A549 (cell line): ENCODE measurements around the gene VTA1. TPM values are rescaled to one million over a fixed set of nuclear protein-coding genes. Genes with fewer than 3 reads are reported as not detected.

Source experiments
- ATAC-seq, 2 experiments: fragments of 200-7000 bp in 1 of 2; fragments of >200 bp in 1 of 2; cut with Nextera tagmentation in 1 of 2; cut with Tn5 transposase in 1 of 2; 3 replicates each; pipeline versions ENCODE4 v1.8.0 to v1.9.1; 2018 to 2020; ENCODE audit warnings: mild to moderate bottlenecking in 1 of 2, moderate library complexity in 1 of 2
- CTCF ChIA-PET: fragments of 300-600 bp; sonication (Branson Sonifier 250); formaldehyde crosslinking; extraction: SDS; loops from one replicate; lab custom pipeline; 2021; ENCODE audit warnings: antibody characterized with exemption, inconsistent platforms; lab: Yijun Ruan, JAX
- POLR2A ChIA-PET: fragments of 350-600 bp; formaldehyde crosslinking; extraction: SDS; loops from one replicate; lab custom pipeline; 2021; ENCODE audit warnings: antibody characterized with exemption, inconsistent platforms; lab: Yijun Ruan, JAX
- DNase-seq, 2 experiments: peaks; one replicate each; pipeline versions ENCODE4 v3.0.0 to v3.0.0-alpha.2; 2011 to 2016; ENCODE audit warnings: low read depth in 1 of 2, low spot score in 1 of 2
- FAIRE-seq: peaks from 2 replicates; lab custom pipeline; 2011; peaks lifted over from hg19 to GRCh38; lab: Jason Lieb, UNC
- H3K27ac ChIP-seq, 2 experiments: fragments of >200 bp; sonication (Bioruptor Twin); formaldehyde crosslinking; 3 replicates each; pipeline ENCODE4 v1.5.1; 2016 to 2017
- H3K4me1 ChIP-seq: fragments of >200 bp; sonication (Bioruptor Twin); formaldehyde crosslinking; 3 replicates; pipeline ENCODE4 v1.6.1; 2016
- H3K4me2 ChIP-seq: fragments of >200 bp; sonication (Bioruptor Twin); formaldehyde crosslinking; 3 replicates; pipeline ENCODE4 v1.6.1; 2016
- H3K4me3 ChIP-seq: fragments of >200 bp; sonication (Bioruptor Twin); formaldehyde crosslinking; 3 replicates; pipeline ENCODE4 v1.5.1; 2016
- H3K9me3 ChIP-seq: fragments of >200 bp; sonication (Bioruptor Twin); formaldehyde crosslinking; 3 replicates; pipeline ENCODE4 v1.6.1; 2016
- ATOH8 ChIP-seq: fragments of 250-450 bp; sonication (Bioruptor Pico); IDR thresholded peaks from 2 replicates; pipeline ENCODE4 v1.5.0; 2020; ENCODE audit warnings: low read depth, mild to moderate bottlenecking, moderate library complexity
- CEBPB ChIP-seq, 2 experiments: fragments of >200 bp in 1 of 2; sonication (Bioruptor Twin) in 1 of 2; formaldehyde crosslinking in 1 of 2; IDR thresholded peaks; 2 replicates each; pipeline ENCODE4 v1.6.1; 2012 to 2016
- EHMT2 ChIP-seq: fragments of 200-600 bp; sonication (generic); IDR thresholded peaks from 2 replicates; pipeline ENCODE4 v1.6.1; 2016; ENCODE audit warnings: antibody characterized with exemption, low read depth, mild to moderate bottlenecking, moderate library complexity
- ELK1 ChIP-seq: fragments of 150-350 bp; IDR thresholded peaks from 2 replicates; pipeline ENCODE4 v1.6.1; 2014; ENCODE audit warnings: low read depth, mild to moderate bottlenecking, low read length
- JUN ChIP-seq, 2 experiments: fragments of >200 bp; sonication (Bioruptor Twin); formaldehyde crosslinking; IDR thresholded peaks; 2 replicates in 1 of 2; 3 replicates in 1 of 2; pipeline ENCODE4 v1.6.1; 2016 to 2017
- JUNB ChIP-seq: fragments of >200 bp; sonication (Bioruptor Twin); formaldehyde crosslinking; IDR thresholded peaks from 2 replicates; pipeline ENCODE4 v1.6.1; 2016
- KDM5A ChIP-seq: fragments of 200-600 bp; sonication (generic); IDR thresholded peaks from 2 replicates; pipeline ENCODE4 v1.6.1; 2016; ENCODE audit warnings: antibody characterized with exemption, mild to moderate bottlenecking
- MAZ ChIP-seq: fragments of 150-350 bp; IDR thresholded peaks from 2 replicates; pipeline ENCODE4 v1.6.1; 2014; ENCODE audit warnings: antibody characterized with exemption, low read depth, low read length, borderline replicate concordance
- NPAS2 ChIP-seq: fragments of 250-450 bp; sonication (Bioruptor Pico); IDR thresholded peaks from 2 replicates; pipeline ENCODE4 v1.8.0; 2022; ENCODE audit warnings: mild to moderate bottlenecking, moderate library complexity, borderline replicate concordance
- RCOR1 ChIP-seq: fragments of 150-350 bp; IDR thresholded peaks from 2 replicates; pipeline ENCODE4 v1.6.1; 2014; ENCODE audit warnings: antibody characterized with exemption, low read length, low read depth
- REST ChIP-seq: fragments of 200-600 bp; sonication (generic); IDR thresholded peaks from 2 replicates; pipeline ENCODE4 v1.6.1; 2016; ENCODE audit warnings: antibody characterized with exemption, mild to moderate bottlenecking, moderate library complexity
- USF2 ChIP-seq: fragments of 450-650 bp; IDR thresholded peaks from 2 replicates; pipeline ENCODE4 v1.6.1; 2014; ENCODE audit warnings: antibody characterized with exemption
- WGBS: methylation state at CpG from one replicate; pipeline ENCODE4 v1.1.6; 2017; ENCODE audit errors: missing lambda C conversion rate; 5-methylcytosine and 5-hydroxymethylcytosine counted together
- polyA plus RNA-seq, 4 experiments: library from polyadenylated mRNA; depleted of rRNA in 3 of 4; stranded (reverse); fragments of >200 nt; fragmentation: RNase III in 1 of 4; extraction: RNeasy Plus Mini Kit Qiagen cat#74134 plus additional on column Dnase treatment in 1 of 4; gene quantifications; 2 replicates in 3 of 4; 3 replicates in 1 of 4; pipeline ENCODE4 v1.2.3, GENCODE V29; 2011 to 2017

The VTA1 gene
- polyA plus RNA-seq, 2 of the 4 experiments (the other 2 are of a cell fraction): 44.3 to 88.0 TPM

DNA sequence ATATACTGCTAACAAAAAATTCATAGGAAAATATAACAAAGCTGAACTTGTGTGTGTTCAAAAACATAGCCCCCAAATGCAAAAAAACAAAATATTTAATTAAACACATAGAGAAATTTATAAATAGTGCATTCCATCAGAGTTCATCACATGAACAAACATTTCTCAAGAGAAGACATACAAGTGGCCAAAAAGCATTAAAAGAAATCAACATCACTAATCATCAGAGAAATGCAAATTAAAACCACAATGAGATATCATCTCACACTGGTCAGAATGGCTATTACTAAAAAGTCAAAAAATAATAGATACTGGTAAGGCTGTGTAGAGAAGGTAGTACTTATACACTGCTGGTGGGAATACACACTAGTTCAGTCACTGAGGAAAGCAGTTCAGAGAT is 115.2 kb downstream of the VTA1 start:
- Histone ChIP-seq H3K4me2 (no peak overlapping the region), H3K4me3 (no peak overlapping the region), H3K9me3 (no peaks in the 10 kb centered on the region), H3K4me1 (peaks cover 6% of the 10 kb centered on the region; the same call in 2 of the 3 replicates), H3K27ac (no peak overlapping the region)
- TF ChIP-seq RCOR1: no peak
- TF ChIP-seq ATOH8: no peak
- no peak for TF ChIP-seq JUNB
- no peak for TF ChIP-seq EHMT2
- TF ChIP-seq KDM5A: no peak
- no peak for TF ChIP-seq MAZ
- CTCF ChIA-PET: no interaction called here
- no peak for ATAC-seq
- POLR2A ChIA-PET: no interaction called here
- no peak for DNase-seq
- no peak for FAIRE-seq

DNA sequence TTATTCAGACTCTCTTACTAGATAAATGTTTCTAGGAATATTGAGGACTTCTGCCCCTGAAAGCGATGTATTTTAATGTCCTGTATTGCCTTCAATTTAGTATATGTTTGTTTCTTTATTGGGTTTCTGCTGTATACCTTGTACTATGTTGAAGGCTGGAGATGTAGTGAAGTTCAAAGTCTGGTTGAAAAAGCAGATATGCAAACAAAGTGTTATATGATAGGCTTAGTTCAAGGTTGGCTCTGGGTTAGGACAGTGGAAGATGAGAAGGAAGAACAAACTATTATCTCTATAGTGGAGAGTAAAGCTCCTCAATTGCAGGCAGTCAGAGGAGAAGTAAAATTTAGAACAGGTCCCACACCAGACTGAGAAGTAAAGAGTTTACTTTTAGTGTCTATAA is 118.4 kb downstream of the VTA1 start:
- DNase-seq (no peak), FAIRE-seq (no peak), ATAC-seq (no peak)
- H3K27ac ChIP-seq: no peak overlapping the region
- H3K4me1 ChIP-seq: no peaks in the 10 kb centered on the region
- no peak overlapping the region for H3K4me2 ChIP-seq
- H3K9me3 ChIP-seq: no peaks in the 10 kb centered on the region
- POLR2A ChIA-PET: no interaction called here
- 95% methylated on average over 1 of the region's 1 CpG for WGBS
- TF ChIP-seq JUN (IDR thresholded peaks at IDR 0.05) (no peak), ELK1 (no peak), USF2 (no peak), REST (no peak), NPAS2 (no peak), RCOR1 (no peak)
- H3K4me3 ChIP-seq: no peak overlapping the region
- CTCF ChIA-PET: no interaction called here

- WGBS: 87% methylated on average over 4 of the region's 4 CpGs
- POLR2A ChIA-PET: no interaction called here
- FAIRE-seq (no peak), DNase-seq (no peak), ATAC-seq (no peak)
- Histone ChIP-seq H3K4me1 (no peaks in the 10 kb centered on the region), H3K4me3 (no peak overlapping the region), H3K4me2 (no peak overlapping the region), H3K27ac (no peak overlapping the region), H3K9me3 (no peaks in the 10 kb centered on the region)
- CTCF ChIA-PET: no interaction called here
- TF ChIP-seq USF2 (no peak), ATOH8 (no peak), CEBPB (IDR thresholded peaks at IDR 0.05) (no peak)
Observed at GRCh38 chr6:142266060-142266459, 119.0 kb downstream of the VTA1 start.
